Parathyroid adenoma (tissue), 2 donors: ENCODE measurements around the gene DNMT1.

Source experiments
- H2AFZ ChIP-seq: fragments of 300-600 bp; sonication (generic); one replicate; pipeline ENCODE4 v1.7.0; 2017; ENCODE audit warnings: antibody characterized with exemption, mild to moderate bottlenecking
- H3K27ac ChIP-seq: fragments of 300-600 bp; sonication (generic); one replicate; pipeline ENCODE4 v1.7.0; 2017
- H3K27me3 ChIP-seq: fragments of 300-600 bp; sonication (generic); one replicate; pipeline ENCODE4 v1.7.0; 2017; ENCODE audit warnings: low read length; ENCODE audit not compliant: control insufficient read depth, insufficient read depth
- H3K36me3 ChIP-seq: fragments of 300-600 bp; sonication (generic); one replicate; pipeline ENCODE4 v1.7.0; 2017; ENCODE audit warnings: low read length; ENCODE audit not compliant: control insufficient read depth, insufficient read depth
- H3K4me1 ChIP-seq: fragments of 300-600 bp; sonication (generic); one replicate; pipeline ENCODE4 v1.7.0; 2017; ENCODE audit warnings: control low read depth
- H3K4me2 ChIP-seq: fragments of 300-600 bp; sonication (generic); one replicate; pipeline ENCODE4 v1.7.0; 2017; ENCODE audit warnings: low read length
- H3K4me3 ChIP-seq: fragments of 300-600 bp; sonication (generic); one replicate; pipeline ENCODE4 v1.7.0; 2017; ENCODE audit warnings: low read depth, low read length
- H3K79me2 ChIP-seq: fragments of 300-600 bp; sonication (generic); one replicate; pipeline ENCODE4 v1.7.0; 2017; ENCODE audit warnings: control low read depth
- H3K9ac ChIP-seq: fragments of 300-600 bp; sonication (generic); one replicate; pipeline ENCODE4 v1.7.0; 2017; ENCODE audit warnings: mild to moderate bottlenecking
- H3K9me3 ChIP-seq: fragments of 300-600 bp; sonication (generic); one replicate; pipeline ENCODE4 v1.7.0; 2017; ENCODE audit warnings: low read length; ENCODE audit not compliant: control insufficient read depth
- TF ChIP-seq, protein P1 (sequence below): fragments of 300-600 bp; sonication (generic); IDR thresholded peaks from one replicate; pipeline ENCODE4 v1.7.0; 2017; ENCODE audit warnings: antibody characterized with exemption, mild to moderate bottlenecking
- donor health status: primary hyperparathyroidism.

Gene DNMT1

DNA sequence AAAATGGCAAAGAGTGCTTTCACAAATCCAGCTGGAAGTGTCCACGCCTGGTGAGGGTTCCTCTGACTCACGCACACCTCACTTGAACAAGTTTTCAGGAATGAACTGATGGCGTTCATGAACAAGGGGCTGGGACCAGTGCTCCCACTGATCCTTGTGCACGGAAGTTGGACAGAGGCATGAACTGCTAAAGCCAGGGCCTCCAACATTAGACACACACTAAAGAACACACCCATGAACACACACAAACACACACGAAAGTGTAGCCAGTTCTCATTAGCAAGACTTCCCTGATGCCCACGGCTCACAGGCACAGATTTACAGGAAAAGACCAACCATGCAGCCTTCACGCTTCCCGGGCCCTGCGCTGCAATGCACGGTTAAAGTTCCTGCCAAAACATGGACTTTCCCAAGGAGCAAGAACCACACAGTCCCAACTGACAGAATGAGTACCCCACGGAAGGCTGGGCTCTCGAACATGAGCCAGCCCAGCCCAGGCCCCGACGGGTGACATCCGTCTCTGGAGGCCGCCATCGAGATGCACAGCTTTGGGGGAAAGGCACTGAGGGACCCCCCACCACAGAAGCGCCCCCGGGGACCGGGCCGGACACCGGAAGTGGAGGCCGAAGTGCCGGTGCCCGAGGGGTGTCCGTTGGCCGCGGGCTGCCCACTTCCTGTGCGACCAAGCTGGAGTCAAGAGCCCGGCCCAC is 808 bp downstream of the DNMT1 start:
- H3K9ac ChIP-seq, result peak overlapping the region; percentile 47

GRCh38 chr19:10192922-10193321 is 1.8 kb downstream of the DNMT1 start:
- Histone ChIP-seq H3K9ac (no peak overlapping the region), H2AFZ (no peak overlapping the region), H3K27me3 (no peaks in the 10 kb centered on the region), H3K4me1 (no peaks in the 10 kb centered on the region), H3K79me2 (peaks cover 20% of the 10 kb centered on the region), H3K4me3 (no peak overlapping the region), H3K27ac (no peak overlapping the region), H3K4me2 (no peak overlapping the region), H3K36me3 (no peaks in the 10 kb centered on the region), H3K9me3 (no peaks in the 10 kb centered on the region)
- TF ChIP-seq, protein P1, sequence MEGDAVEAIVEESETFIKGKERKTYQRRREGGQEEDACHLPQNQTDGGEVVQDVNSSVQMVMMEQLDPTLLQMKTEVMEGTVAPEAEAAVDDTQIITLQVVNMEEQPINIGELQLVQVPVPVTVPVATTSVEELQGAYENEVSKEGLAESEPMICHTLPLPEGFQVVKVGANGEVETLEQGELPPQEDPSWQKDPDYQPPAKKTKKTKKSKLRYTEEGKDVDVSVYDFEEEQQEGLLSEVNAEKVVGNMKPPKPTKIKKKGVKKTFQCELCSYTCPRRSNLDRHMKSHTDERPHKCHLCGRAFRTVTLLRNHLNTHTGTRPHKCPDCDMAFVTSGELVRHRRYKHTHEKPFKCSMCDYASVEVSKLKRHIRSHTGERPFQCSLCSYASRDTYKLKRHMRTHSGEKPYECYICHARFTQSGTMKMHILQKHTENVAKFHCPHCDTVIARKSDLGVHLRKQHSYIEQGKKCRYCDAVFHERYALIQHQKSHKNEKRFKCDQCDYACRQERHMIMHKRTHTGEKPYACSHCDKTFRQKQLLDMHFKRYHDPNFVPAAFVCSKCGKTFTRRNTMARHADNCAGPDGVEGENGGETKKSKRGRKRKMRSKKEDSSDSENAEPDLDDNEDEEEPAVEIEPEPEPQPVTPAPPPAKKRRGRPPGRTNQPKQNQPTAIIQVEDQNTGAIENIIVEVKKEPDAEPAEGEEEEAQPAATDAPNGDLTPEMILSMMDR, result no peak

More for the DNA sequence above, 808 bp downstream of the DNMT1 start:
- Histone ChIP-seq H3K36me3 (no peaks in the 10 kb centered on the region), H3K4me1 (no peaks in the 10 kb centered on the region), H3K79me2 (peaks cover 15% of the 10 kb centered on the region), H3K9me3 (no peaks in the 10 kb centered on the region), H3K27me3 (no peaks in the 10 kb centered on the region), H3K4me2 (peak overlapping the region; percentile 78), H3K27ac (peak overlapping the region; percentile 70), H2AFZ (peak overlapping the region; percentile 90), H3K4me3 (peak overlapping the region; percentile 93)
- TF ChIP-seq, protein P1, result no peak

DNA sequence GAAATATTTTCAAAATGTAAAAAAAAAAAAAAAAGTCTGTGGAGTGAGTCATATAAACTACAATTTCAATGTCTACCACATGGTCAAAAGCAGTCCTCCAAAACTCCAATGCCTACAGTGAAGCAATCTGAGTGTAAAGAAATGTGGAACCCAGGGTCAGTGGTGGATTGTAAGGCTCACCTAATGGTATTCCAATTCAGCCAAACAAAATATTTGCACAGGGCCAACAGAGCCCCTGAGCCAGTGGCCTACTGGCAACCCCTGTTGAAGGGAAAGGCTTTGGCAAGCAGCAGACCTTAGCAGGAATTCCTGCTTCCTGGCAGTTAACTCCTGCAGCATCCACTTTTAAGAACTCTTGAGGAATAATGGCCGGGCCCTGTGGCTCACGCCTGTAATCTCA is 3.4 kb downstream of the DNMT1 start:
- no peaks in the 10 kb centered on the region for H3K9me3 ChIP-seq
- TF ChIP-seq, protein P1, result no peak
- H3K4me1 ChIP-seq, result no peaks in the 10 kb centered on the region
- H3K79me2 ChIP-seq, result peaks cover 27% of the 10 kb centered on the region
- no peak overlapping the region for H2AFZ ChIP-seq
- H3K27me3 ChIP-seq, result no peaks in the 10 kb centered on the region
- no peaks in the 10 kb centered on the region for H3K36me3 ChIP-seq
- no peak overlapping the region for H3K4me3 ChIP-seq
- H3K9ac ChIP-seq, result no peak overlapping the region
- no peak overlapping the region for H3K4me2 ChIP-seq
- H3K27ac ChIP-seq, result no peak overlapping the region

DNA sequence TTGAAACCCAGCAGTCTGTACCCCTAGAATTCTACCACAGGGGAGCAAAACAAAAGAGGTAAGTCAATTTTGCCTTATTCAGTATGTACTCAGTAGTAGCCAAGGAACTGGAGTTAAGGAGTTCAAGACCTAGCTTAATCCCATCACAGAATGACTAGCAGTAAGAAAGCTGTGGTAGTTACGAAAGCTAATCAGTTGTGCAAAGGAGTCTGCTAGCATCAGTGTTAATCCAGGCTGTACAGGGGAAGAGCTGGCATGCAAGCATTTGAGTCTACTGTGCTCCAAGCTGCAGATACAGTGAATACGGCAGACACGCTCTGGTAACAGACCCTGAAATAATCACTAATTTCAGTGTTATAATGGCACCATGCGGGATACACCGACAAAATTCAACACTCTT is 4.7 kb downstream of the DNMT1 start:
- H3K36me3 ChIP-seq, result no peaks in the 10 kb centered on the region
- H3K27ac ChIP-seq, result no peak overlapping the region
- no peak overlapping the region for H3K4me3 ChIP-seq
- no peaks in the 10 kb centered on the region for H3K9me3 ChIP-seq
- peaks cover 27% of the 10 kb centered on the region for H3K79me2 ChIP-seq
- no peak overlapping the region for H3K4me2 ChIP-seq
- H3K9ac ChIP-seq, result no peak overlapping the region
- no peaks in the 10 kb centered on the region for H3K4me1 ChIP-seq
- no peaks in the 10 kb centered on the region for H3K27me3 ChIP-seq
- TF ChIP-seq, protein P1, result no peak
- H2AFZ ChIP-seq, result no peak overlapping the region

GRCh38 chr19:10189616-10190015 is 5.1 kb downstream of the DNMT1 start:
- H3K4me3 ChIP-seq, result no peak overlapping the region
- no peaks in the 10 kb centered on the region for H3K9me3 ChIP-seq
- H2AFZ ChIP-seq, result no peak overlapping the region
- no peak overlapping the region for H3K4me2 ChIP-seq
- TF ChIP-seq, protein P1, result no peak
- H3K36me3 ChIP-seq, result no peaks in the 10 kb centered on the region
- H3K4me1 ChIP-seq, result no peaks in the 10 kb centered on the region
- H3K9ac ChIP-seq, result no peak overlapping the region
- no peak overlapping the region for H3K27ac ChIP-seq
- no peaks in the 10 kb centered on the region for H3K27me3 ChIP-seq
- H3K79me2 ChIP-seq, result peaks cover 27% of the 10 kb centered on the region
